ENCODE measurements around the gene AP3S2. TPM values are rescaled to one million over a fixed set of nuclear protein-coding genes. Genes with fewer than 3 reads are reported as not detected.

AP3S2 gene
- total and polyA plus RNA-seq, 2 of the 13 experiments (the other 11 are each of a cell fraction or from before 2014, with no cell fraction given) = 17.6 to 44.4 TPM

DNA sequence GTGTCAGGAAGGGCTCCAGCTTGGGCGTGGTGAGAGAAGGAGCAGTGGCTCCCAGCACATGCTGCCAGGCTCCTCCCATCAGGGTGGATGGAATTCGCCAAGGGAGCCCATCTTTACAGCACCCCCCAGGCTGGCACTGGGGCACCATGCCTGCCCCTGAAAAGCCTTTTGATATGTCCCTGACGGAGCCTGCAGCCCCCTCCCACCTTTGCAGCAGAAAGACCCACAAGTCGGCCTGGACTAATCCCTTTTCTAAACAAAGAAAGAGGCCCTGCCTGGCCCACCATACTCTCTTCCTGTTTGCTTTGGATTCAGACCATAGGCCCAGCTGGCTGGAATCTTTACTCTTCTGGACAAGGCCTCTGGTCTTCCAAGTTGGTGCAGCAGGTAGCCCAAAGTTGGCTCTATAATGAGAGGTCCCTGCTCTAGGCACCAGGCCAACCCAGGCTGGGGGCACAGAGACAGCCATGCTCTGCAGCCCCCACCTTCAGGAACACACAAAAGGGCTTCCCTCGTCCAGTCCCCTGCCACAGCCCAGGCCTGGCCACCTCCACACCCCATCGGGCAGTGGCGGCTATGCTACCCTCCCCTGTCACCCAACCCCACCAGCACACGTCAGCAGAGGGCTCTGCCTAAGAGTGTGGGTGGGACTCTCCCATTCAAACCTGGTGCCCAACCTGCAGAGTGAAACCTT lies 84.6 kb downstream of the AP3S2 start (continued):
- TF ChIP-seq SOX13 (IDR thresholded peaks at IDR 0.05) = peak; percentile 36; the same call in 1 of the 2 replicates
- TF ChIP-seq SOX13 (CRISPR knock-in tag; conservative IDR thresholded peaks at IDR 0.05 in 1 of 2, IDR thresholded peaks at IDR 0.05 in 1 of 2) = peak in 1 of 2 experiments; percentile 87; a peak in 2 of 4 replicates
- TF ChIP-seq, protein P1, sequence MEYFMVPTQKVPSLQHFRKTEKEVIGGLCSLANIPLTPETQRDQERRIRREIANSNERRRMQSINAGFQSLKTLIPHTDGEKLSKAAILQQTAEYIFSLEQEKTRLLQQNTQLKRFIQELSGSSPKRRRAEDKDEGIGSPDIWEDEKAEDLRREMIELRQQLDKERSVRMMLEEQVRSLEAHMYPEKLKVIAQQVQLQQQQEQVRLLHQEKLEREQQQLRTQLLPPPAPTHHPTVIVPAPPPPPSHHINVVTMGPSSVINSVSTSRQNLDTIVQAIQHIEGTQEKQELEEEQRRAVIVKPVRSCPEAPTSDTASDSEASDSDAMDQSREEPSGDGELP (IDR thresholded peaks at IDR 0.05; ENCODE audit: borderline replicate concordance, low read depth) = peak; percentile 97
- TF ChIP-seq, protein P2, sequence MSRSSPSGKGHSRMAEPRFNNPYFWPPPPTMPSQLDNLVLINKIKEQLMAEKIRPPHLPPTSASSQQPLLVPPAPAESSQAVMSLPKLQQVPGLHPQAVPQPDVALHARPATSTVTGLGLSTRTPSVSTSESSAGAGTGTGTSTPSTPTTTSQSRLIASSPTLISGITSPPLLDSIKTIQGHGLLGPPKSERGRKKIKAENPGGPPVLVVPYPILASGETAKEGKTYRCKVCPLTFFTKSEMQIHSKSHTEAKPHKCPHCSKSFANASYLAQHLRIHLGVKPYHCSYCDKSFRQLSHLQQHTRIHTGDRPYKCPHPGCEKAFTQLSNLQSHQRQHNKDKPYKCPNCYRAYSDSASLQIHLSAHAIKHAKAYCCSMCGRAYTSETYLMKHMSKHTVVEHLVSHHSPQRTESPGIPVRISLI (CRISPR knock-in tag; IDR thresholded peaks at IDR 0.05; ENCODE audit: borderline replicate concordance) = peak; percentile 63; the same call in 1 of the 2 replicates
- TF ChIP-seq ZMYM2 (CRISPR knock-in tag; IDR thresholded peaks at IDR 0.05) = 0 out of 2 replicates have a peak, but pooled peaks have one; percentile 22
- TF ChIP-seq, protein P3, sequence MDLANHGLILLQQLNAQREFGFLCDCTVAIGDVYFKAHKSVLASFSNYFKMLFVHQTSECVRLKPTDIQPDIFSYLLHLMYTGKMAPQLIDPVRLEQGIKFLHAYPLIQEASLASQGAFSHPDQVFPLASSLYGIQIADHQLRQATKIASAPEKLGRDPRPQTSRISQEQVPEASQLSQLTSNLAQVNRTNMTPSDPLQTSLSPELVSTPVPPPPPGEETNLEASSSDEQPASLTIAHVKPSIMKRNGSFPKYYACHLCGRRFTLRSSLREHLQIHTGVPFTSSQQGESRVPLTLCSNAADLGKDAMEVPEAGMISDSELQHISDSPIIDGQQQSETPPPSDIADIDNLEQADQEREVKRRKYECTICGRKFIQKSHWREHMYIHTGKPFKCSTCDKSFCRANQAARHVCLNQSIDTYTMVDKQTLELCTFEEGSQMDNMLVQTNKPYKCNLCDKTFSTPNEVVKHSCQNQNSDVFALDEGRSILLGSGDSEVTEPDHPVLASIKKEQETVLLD (CRISPR knock-in tag; IDR thresholded peaks at IDR 0.05; ENCODE audit: low read depth) = peak; percentile 25; the same call in 1 of the 2 replicates
- peak; percentile 72 for TF ChIP-seq HOXA3 (CRISPR knock-in tag; IDR thresholded peaks at IDR 0.05)
- TF ChIP-seq ZNF644 (CRISPR knock-in tag; IDR thresholded peaks at IDR 0.05; ENCODE audit: low read depth) = peak; percentile 85
- peak; percentile 66 for TF ChIP-seq ZNF12 (CRISPR knock-in tag; IDR thresholded peaks at IDR 0.05)
- TF ChIP-seq MEIS2 (CRISPR knock-in tag; IDR thresholded peaks at IDR 0.05) = peak; percentile 35; the same call in 1 of the 2 replicates
- TF ChIP-seq ZNF703 (CRISPR knock-in tag; IDR thresholded peaks at IDR 0.05; ENCODE audit: borderline replicate concordance) = no peak; the same call in 1 of the 2 replicates
- TF ChIP-seq, protein P4, sequence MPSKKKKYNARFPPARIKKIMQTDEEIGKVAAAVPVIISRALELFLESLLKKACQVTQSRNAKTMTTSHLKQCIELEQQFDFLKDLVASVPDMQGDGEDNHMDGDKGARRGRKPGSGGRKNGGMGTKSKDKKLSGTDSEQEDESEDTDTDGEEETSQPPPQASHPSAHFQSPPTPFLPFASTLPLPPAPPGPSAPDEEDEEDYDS (CRISPR knock-in tag; IDR thresholded peaks at IDR 0.05) = no peak
- 0 out of 2 replicates have a peak, but pooled peaks have one; percentile 25 for TF ChIP-seq ZNF83 (CRISPR knock-in tag; IDR thresholded peaks at IDR 0.05; ENCODE audit: borderline replicate concordance)
- peak; percentile 51; the same call in 1 of the 2 replicates for TF ChIP-seq ATF7-NPFF (CRISPR knock-in tag; IDR thresholded peaks at IDR 0.05; ENCODE audit: low read depth)
- TF ChIP-seq TCF7 (IDR thresholded peaks at IDR 0.05; ENCODE audit: low read depth) = peak; percentile 66; the same call in 1 of the 2 replicates
- 0 out of 2 replicates have a peak, but pooled peaks have one; percentile 13 for TF ChIP-seq ZNF546 (CRISPR knock-in tag; conservative IDR thresholded peaks at IDR 0.05)
- TF ChIP-seq HNF4G (IDR thresholded peaks at IDR 0.05; ENCODE audit: borderline replicate concordance, low read depth, low read length) = peak; percentile 66; the same call in 1 of the 2 replicates
- TF ChIP-seq HNF4G (CRISPR knock-in tag; IDR thresholded peaks at IDR 0.05; ENCODE audit: borderline replicate concordance, low read depth) = peak; percentile 32; the same call in 1 of the 2 replicates
- no peak for TF ChIP-seq ZBTB42 (CRISPR knock-in tag; IDR thresholded peaks at IDR 0.05)
- TF ChIP-seq, protein P5, sequence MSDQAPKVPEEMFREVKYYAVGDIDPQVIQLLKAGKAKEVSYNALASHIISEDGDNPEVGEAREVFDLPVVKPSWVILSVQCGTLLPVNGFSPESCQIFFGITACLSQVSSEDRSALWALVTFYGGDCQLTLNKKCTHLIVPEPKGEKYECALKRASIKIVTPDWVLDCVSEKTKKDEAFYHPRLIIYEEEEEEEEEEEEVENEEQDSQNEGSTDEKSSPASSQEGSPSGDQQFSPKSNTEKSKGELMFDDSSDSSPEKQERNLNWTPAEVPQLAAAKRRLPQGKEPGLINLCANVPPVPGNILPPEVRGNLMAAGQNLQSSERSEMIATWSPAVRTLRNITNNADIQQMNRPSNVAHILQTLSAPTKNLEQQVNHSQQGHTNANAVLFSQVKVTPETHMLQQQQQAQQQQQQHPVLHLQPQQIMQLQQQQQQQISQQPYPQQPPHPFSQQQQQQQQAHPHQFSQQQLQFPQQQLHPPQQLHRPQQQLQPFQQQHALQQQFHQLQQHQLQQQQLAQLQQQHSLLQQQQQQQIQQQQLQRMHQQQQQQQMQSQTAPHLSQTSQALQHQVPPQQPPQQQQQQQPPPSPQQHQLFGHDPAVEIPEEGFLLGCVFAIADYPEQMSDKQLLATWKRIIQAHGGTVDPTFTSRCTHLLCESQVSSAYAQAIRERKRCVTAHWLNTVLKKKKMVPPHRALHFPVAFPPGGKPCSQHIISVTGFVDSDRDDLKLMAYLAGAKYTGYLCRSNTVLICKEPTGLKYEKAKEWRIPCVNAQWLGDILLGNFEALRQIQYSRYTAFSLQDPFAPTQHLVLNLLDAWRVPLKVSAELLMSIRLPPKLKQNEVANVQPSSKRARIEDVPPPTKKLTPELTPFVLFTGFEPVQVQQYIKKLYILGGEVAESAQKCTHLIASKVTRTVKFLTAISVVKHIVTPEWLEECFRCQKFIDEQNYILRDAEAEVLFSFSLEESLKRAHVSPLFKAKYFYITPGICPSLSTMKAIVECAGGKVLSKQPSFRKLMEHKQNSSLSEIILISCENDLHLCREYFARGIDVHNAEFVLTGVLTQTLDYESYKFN (CRISPR knock-in tag; conservative IDR thresholded peaks at IDR 0.05) = peak; percentile 98
- TF ChIP-seq RFX5 (IDR thresholded peaks at IDR 0.05; ENCODE audit: low read depth, low read length) = no peak
- TF ChIP-seq DMAP1 (CRISPR knock-in tag; IDR thresholded peaks at IDR 0.05) = peak; percentile 57; the same call in 1 of the 2 replicates
- peak; percentile 97 for TF ChIP-seq ZBTB7A (CRISPR knock-in tag; IDR thresholded peaks at IDR 0.05)

Data from HepG2 (cell line).